A673 (cell line): ENCODE measurements around the gene TMC1.

Experiments used
- CTCF ChIP-seq: fragments of 300-800, 200-600 bp; sonication (generic); conservative IDR thresholded peaks from 2 replicates; pipeline ENCODE4 v1.5.1; 2017; ENCODE audit warnings: low read depth, mild to moderate bottlenecking, antibody characterized with exemption, low read length, moderate library complexity, mixed read lengths
- EZH2 ChIP-seq: fragments of 200-600 bp; sonication (generic); IDR thresholded peaks from 2 replicates; pipeline ENCODE4 v1.6.1; 2017; ENCODE audit warnings: borderline replicate concordance, low read depth, mild to moderate bottlenecking, mixed read lengths, antibody characterized with exemption, low read length; ENCODE audit not compliant: poor library complexity, severe bottlenecking

- TF ChIP-seq CTCF, result no peak
- no peak for TF ChIP-seq EZH2
Observed at GRCh38 chr9:72598639-72599038, 77.2 kb downstream of the TMC1 start.
